Liver (tissue), 9 donors: ENCODE results near the gene PRKAR1B. TPM values are rescaled to one million over a fixed set of nuclear protein-coding genes. Genes with fewer than 3 reads are reported as not detected.

ENCODE experiments used
- DNase-seq: peaks from one replicate; pipeline ENCODE4 v3.0.0-alpha.2; 2017; ENCODE audit warnings: low spot score
- H3K27ac ChIP-seq, 2 donors: one replicate each; pipeline ENCODE4 v1.7.0; 2013; ENCODE audit warnings: inconsistent platforms in 2 of 2, low read length in 2 of 2, control low read depth in 1 of 2, low read depth in 1 of 2, mild to moderate bottlenecking in 1 of 2
- H3K27me3 ChIP-seq, 4 donors: one replicate each; pipeline versions ENCODE4 v1.6.1 to v1.7.0; 2013; ENCODE audit warnings: low read length in 3 of 4, inconsistent platforms in 1 of 4, mild to moderate bottlenecking in 1 of 4, moderate library complexity in 1 of 4; ENCODE audit not compliant: control insufficient read depth in 4 of 4, insufficient read depth in 4 of 4
- H3K36me3 ChIP-seq, 4 donors: one replicate each; pipeline versions ENCODE4 v1.6.1 to v1.7.0; 2013; ENCODE audit warnings: low read length in 3 of 4, mild to moderate bottlenecking in 3 of 4, low read depth in 1 of 4, moderate library complexity in 1 of 4; ENCODE audit not compliant: control insufficient read depth in 4 of 4, insufficient read depth in 3 of 4
- H3K4me1 ChIP-seq, 4 donors: one replicate each; pipeline versions ENCODE4 v1.6.1 to v1.7.0; 2013; ENCODE audit warnings: low read length in 3 of 4, mild to moderate bottlenecking in 3 of 4, moderate library complexity in 1 of 4; ENCODE audit not compliant: control insufficient read depth in 4 of 4, insufficient read depth in 4 of 4
- H3K4me3 ChIP-seq, 3 donors: one replicate each; pipeline versions ENCODE4 v1.6.1 to v1.7.0; 2013; ENCODE audit warnings: low read length in 3 of 3, control low read depth in 1 of 3, low read depth in 1 of 3, mild to moderate bottlenecking in 1 of 3
- H3K9ac ChIP-seq, 2 donors: one replicate each; pipeline ENCODE4 v1.7.0; 2013; ENCODE audit warnings: low read length in 2 of 2, mild to moderate bottlenecking in 2 of 2, moderate library complexity in 2 of 2, control low read depth in 1 of 2, low read depth in 1 of 2
- H3K9me3 ChIP-seq, 4 donors: one replicate each; pipeline versions ENCODE4 v1.6.1 to v1.7.0; 2013; ENCODE audit warnings: low read length in 3 of 4; ENCODE audit not compliant: control insufficient read depth in 4 of 4
- ATF3 ChIP-seq: IDR thresholded peaks from 2 replicates; pipeline ENCODE4 v1.6.1; 2016; ENCODE audit warnings: antibody characterized with exemption
- CTCF ChIP-seq: fragments of 150-350 bp; IDR thresholded peaks from 2 replicates; pipeline ENCODE4 v1.5.1; 2017; ENCODE audit warnings: improper control_type of control experiment, low read depth, low read length; ENCODE audit not compliant: missing input control
- FOXA1 ChIP-seq: IDR thresholded peaks from 2 replicates; pipeline ENCODE4 v1.6.1; 2016; ENCODE audit warnings: antibody characterized with exemption
- HNF4A ChIP-seq, 2 donors: conservative IDR thresholded peaks; 2 replicates each; pipeline ENCODE4 v1.6.1; 2016; ENCODE audit warnings: antibody characterized with exemption in 2 of 2, mild to moderate bottlenecking in 2 of 2
- JUND ChIP-seq, 2 donors: IDR thresholded peaks; 2 replicates each; pipeline ENCODE4 v1.6.1; 2016; ENCODE audit warnings: antibody characterized with exemption in 2 of 2
- MAX ChIP-seq: IDR thresholded peaks from 2 replicates; pipeline ENCODE4 v1.6.1; 2016; ENCODE audit warnings: antibody characterized with exemption
- NR2F2 ChIP-seq: IDR thresholded peaks from 2 replicates; pipeline ENCODE4 v1.6.1; 2016; ENCODE audit warnings: antibody characterized with exemption
- RAD21 ChIP-seq, 2 donors: IDR thresholded peaks; 2 replicates each; pipeline ENCODE4 v1.6.1; 2016; ENCODE audit warnings: antibody characterized with exemption in 2 of 2, mild to moderate bottlenecking in 2 of 2
- REST ChIP-seq: IDR thresholded peaks from 2 replicates; pipeline ENCODE4 v1.6.1; 2016; ENCODE audit warnings: antibody characterized with exemption, mild to moderate bottlenecking
- RXRA ChIP-seq, 2 donors: IDR thresholded peaks; 2 replicates each; pipeline ENCODE4 v1.6.1; 2017 to 2018; ENCODE audit warnings: antibody characterized with exemption in 2 of 2, mild to moderate bottlenecking in 1 of 2
- SP1 ChIP-seq: IDR thresholded peaks from 2 replicates; pipeline ENCODE4 v1.6.1; 2018; ENCODE audit warnings: antibody characterized with exemption, mild to moderate bottlenecking
- TAF1 ChIP-seq: conservative IDR thresholded peaks from 2 replicates; pipeline ENCODE4 v1.6.1; 2016; ENCODE audit warnings: antibody characterized with exemption, mild to moderate bottlenecking
- YY1 ChIP-seq: IDR thresholded peaks from 2 replicates; pipeline ENCODE4 v1.6.1; 2016; ENCODE audit warnings: antibody characterized with exemption, mild to moderate bottlenecking
- ZBTB33 ChIP-seq: IDR thresholded peaks from 2 replicates; pipeline ENCODE4 v1.6.1; 2016; ENCODE audit warnings: antibody characterized with exemption
- WGBS: extraction: QIAGEN DNeasy Blood & Tissue Kit; methylation state at CpG from one replicate; pipeline ENCODE4 v1.1.7; 2013; 5-methylcytosine and 5-hydroxymethylcytosine counted together
- polyA plus RNA-seq, 2 donors: library from polyadenylated mRNA; stranded (reverse) in 1 of 2; unstranded in 1 of 2; fragments of 200-250 nt in 1 of 2; fragments of >200 nt in 1 of 2; fragmentation: Nextera tagmentation in 1 of 2; extraction: Ambion mirVana in 1 of 2; gene quantifications; one replicate each; pipeline versions ENCODE4 v1.2.1 to v1.2.3, GENCODE V29; 2013 to 2015
- total RNA-seq, 2 donors: library from RNA; depleted of rRNA; stranded (reverse); fragments of >200 nt; gene quantifications; one replicate each; pipeline ENCODE4 v1.2.3, GENCODE V29; 2014
- donor health status: healthy.
- donor health status: healthy.
- donor health status: healthy.
- donor health status: healthy.
- donor health status: healthy.

Gene PRKAR1B
- total and polyA plus RNA-seq, 4 donors, result 11.1 to 14.4 (median 12.4) TPM

- Histone ChIP-seq H3K27me3 (no peaks in the 10 kb centered on the region), H3K4me3 (no peak overlapping the region), H3K4me1 (no peaks in the 10 kb centered on the region), H3K9me3 (no peaks in the 10 kb centered on the region), H3K9ac (no peak overlapping the region), H3K36me3 (no peaks in the 10 kb centered on the region), H3K27ac (no peak overlapping the region)
- TF ChIP-seq CTCF (no peak), ATF3 (no peak), FOXA1 (no peak), MAX (no peak), REST (no peak), RXRA (IDR thresholded peaks at IDR 0.05) (no peak), HNF4A (conservative IDR thresholded peaks at IDR 0.05) (no peak), RAD21 (IDR thresholded peaks at IDR 0.05) (peak in 1 of 2 donors; percentile 23), NR2F2 (peak; percentile 31), JUND (IDR thresholded peaks at IDR 0.05) (no peak), TAF1 (no peak), ZBTB33 (no peak), SP1 (no peak), YY1 (no peak)
- DNase-seq, result no peak
- 91% methylated on average over 33 of the region's 33 CpGs for WGBS
These were observed 158.8 kb downstream of the PRKAR1B start for GRCh38 chr7:568031-568951.
